Measurements from ENCODE around the gene P4HB. TPM values are rescaled to one million over a fixed set of nuclear protein-coding genes. Genes with fewer than 3 reads are reported as not detected.

P4HB gene
- total and polyA plus RNA-seq, 5 donors from 2014 or later: 186 to 231 (median 213) TPM

DNA sequence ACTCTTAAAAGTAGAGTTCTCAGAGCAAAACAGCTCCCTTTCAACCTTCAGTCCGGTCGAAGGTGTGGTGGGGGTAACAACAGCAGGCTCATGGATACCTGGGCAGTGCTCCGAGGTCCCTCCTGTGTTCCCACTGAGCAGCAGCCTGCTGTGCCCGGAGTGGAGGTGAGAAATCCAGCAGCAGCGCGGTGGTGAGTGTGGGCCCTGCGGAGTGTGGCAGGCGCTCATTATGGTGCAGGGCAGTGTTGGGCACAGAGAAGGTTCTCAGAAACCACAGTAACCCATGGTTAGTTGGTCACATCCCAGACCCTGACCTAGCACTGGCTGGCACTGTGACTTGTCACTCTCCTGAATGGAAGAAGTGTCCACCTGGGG, 5.0 kb upstream of the P4HB start:
- peaks cover 16% of the 10 kb centered on the region for H3K36me3 ChIP-seq (ENCODE audit: control insufficient read depth, insufficient read depth, low read length)
- H3K4me1 ChIP-seq (ENCODE audit: control insufficient read depth, insufficient read depth, low read length, poor library complexity, severe bottlenecking): peaks cover 38% of the 10 kb centered on the region
- ATAC-seq (ENCODE audit: low read depth in 2 of 2) (no peak), DNase-seq (no peak)
- H3K27ac ChIP-seq (ENCODE audit: insufficient read depth, low read length, poor library complexity, severe bottlenecking): no peak overlapping the region
- H3K4me3 Mint-ChIP-seq: peak overlapping the region in 3 of 4 donors; percentile 41 to 83 (median 62)
- H3K9me3 Mint-ChIP-seq: no peaks in the 10 kb centered on the region
- H3K9me3 ChIP-seq (ENCODE audit: control insufficient read depth in 2 of 2, low read length in 2 of 2): no peaks in the 10 kb centered on the region
- peak overlapping the region in 2 of 3 donors; percentile 29 to 55 for H3K27ac Mint-ChIP-seq
- H3K27me3 Mint-ChIP-seq: peaks cover 4% of the 10 kb centered on the region
- H3K27me3 ChIP-seq (ENCODE audit: control insufficient read depth, insufficient read depth, low read length): no peaks in the 10 kb centered on the region
- H3K4me1 Mint-ChIP-seq: peaks cover 6 to 51% (median 12%) of the 10 kb centered on the region in 4 donors
- H3K36me3 Mint-ChIP-seq: peaks cover 3% of the 10 kb centered on the region
- H3K4me3 ChIP-seq (ENCODE audit: low read depth, low read length): no peak overlapping the region

DNA sequence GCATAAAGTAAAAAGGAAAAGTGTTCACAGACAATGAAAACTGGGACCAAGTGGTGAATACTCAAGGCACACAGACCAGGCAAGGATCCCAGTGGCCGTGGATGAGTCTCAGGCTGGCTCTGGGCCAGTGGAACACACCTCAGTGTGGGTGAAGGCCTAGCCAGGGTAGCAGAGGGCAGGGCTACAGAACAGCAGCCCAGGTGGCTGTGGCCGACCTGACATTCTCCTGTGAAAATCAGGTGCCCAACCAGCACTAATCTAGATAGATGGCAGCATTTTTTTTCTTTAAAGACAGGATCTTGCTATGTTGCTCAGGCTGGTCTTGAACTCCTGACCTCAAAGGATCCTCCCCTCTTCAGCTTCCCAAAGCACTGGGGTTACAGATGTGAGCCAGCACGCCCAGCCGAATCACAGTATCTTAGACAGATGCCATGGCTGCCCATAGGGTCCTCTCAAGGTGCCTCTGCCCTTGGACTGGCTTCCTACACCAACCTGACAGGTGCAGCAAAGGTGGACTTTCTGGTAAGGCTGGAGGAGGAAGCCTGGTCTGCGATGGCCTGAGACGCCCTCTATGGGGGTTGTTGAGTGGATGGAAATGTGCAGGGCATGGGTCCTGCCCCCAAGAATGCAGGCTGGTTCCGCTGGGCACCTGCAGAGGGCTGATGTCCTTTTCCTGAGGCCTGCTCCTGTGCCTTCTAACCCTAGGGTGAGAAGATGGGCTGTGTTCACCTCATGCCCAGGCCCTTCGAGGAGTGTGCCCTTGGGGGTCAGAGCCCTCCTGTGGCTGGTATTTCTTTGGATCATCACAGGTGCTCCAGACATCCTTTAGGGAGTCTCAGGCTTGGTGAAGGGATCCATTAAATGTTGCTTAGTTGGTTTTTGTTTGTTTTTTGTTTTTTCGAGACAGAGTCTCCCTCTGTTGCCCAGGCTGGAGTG, 3.8 kb upstream of the P4HB start:
- ATAC-seq (ENCODE audit: low read depth in 2 of 2) (no peak), DNase-seq (no peak)
- Mint-ChIP-seq H3K36me3 (peaks cover 5% of the 10 kb centered on the region), H3K27me3 (peaks cover 4% of the 10 kb centered on the region), H3K4me1 (peaks cover 6 to 48% (median 12%) of the 10 kb centered on the region in 4 donors), H3K4me3 (peak overlapping the region; percentile 23 to 85 (median 52)), H3K27ac (peak overlapping the region in 1 of 3 donors; percentile 84), H3K9me3 (no peaks in the 10 kb centered on the region)
- no peak overlapping the region for H3K27ac ChIP-seq (ENCODE audit: insufficient read depth, low read length, poor library complexity, severe bottlenecking)
- no peak overlapping the region for H3K4me3 ChIP-seq (ENCODE audit: low read depth, low read length)
- peaks cover 36% of the 10 kb centered on the region for H3K4me1 ChIP-seq (ENCODE audit: control insufficient read depth, insufficient read depth, low read length, poor library complexity, severe bottlenecking)
- H3K9me3 ChIP-seq (ENCODE audit: control insufficient read depth in 2 of 2, low read length in 2 of 2): no peaks in the 10 kb centered on the region
- no peaks in the 10 kb centered on the region for H3K27me3 ChIP-seq (ENCODE audit: control insufficient read depth, insufficient read depth, low read length)
- peaks cover 12% of the 10 kb centered on the region for H3K36me3 ChIP-seq (ENCODE audit: control insufficient read depth, insufficient read depth, low read length)

DNA sequence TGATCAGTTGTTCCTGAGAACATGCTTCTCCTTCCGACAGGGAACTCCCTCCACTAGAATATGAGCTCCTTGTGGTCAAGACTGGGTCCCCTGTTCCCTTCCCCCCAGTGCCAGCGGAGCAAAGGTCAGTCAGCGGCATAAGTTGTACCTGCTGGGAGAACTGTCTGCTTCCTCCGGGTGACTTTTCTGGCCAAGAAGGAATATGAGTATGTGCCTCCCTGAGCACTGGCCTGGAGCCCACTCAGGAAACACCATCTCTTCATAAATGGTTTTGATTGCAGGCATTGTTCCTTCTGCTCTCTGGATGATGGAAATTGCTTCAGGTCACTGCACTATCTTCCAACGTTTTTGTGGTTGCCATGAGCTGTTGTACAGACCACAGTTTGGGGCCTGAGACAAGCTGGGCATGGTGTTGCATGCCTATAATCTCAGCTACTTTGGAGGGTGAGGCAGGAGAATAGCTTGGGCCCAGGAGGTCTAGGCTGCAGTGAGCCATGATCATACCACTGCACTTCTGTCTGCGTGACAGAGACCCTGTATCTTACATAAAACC, 2.9 kb upstream of the P4HB start:
- no peak overlapping the region for H3K4me3 ChIP-seq (ENCODE audit: low read depth, low read length)
- Mint-ChIP-seq H3K9me3 (no peaks in the 10 kb centered on the region), H3K27ac (peak overlapping the region in 2 of 3 donors; percentile 84 to 95), H3K4me3 (peak overlapping the region; percentile 22 to 85 (median 80)), H3K36me3 (peaks cover 5% of the 10 kb centered on the region), H3K4me1 (peaks cover 6 to 51% (median 12%) of the 10 kb centered on the region in 4 donors), H3K27me3 (peaks cover 4% of the 10 kb centered on the region)
- peaks cover 42% of the 10 kb centered on the region for H3K4me1 ChIP-seq (ENCODE audit: control insufficient read depth, insufficient read depth, low read length, poor library complexity, severe bottlenecking)
- no peak for DNase-seq
- no peaks in the 10 kb centered on the region for H3K9me3 ChIP-seq (ENCODE audit: control insufficient read depth in 2 of 2, low read length in 2 of 2)
- H3K27me3 ChIP-seq (ENCODE audit: control insufficient read depth, insufficient read depth, low read length): no peaks in the 10 kb centered on the region
- peaks cover 5% of the 10 kb centered on the region for H3K36me3 ChIP-seq (ENCODE audit: control insufficient read depth, insufficient read depth, low read length)
- H3K27ac ChIP-seq (ENCODE audit: insufficient read depth, low read length, poor library complexity, severe bottlenecking): no peak overlapping the region
- no peak for ATAC-seq (ENCODE audit: low read depth in 2 of 2)

DNA sequence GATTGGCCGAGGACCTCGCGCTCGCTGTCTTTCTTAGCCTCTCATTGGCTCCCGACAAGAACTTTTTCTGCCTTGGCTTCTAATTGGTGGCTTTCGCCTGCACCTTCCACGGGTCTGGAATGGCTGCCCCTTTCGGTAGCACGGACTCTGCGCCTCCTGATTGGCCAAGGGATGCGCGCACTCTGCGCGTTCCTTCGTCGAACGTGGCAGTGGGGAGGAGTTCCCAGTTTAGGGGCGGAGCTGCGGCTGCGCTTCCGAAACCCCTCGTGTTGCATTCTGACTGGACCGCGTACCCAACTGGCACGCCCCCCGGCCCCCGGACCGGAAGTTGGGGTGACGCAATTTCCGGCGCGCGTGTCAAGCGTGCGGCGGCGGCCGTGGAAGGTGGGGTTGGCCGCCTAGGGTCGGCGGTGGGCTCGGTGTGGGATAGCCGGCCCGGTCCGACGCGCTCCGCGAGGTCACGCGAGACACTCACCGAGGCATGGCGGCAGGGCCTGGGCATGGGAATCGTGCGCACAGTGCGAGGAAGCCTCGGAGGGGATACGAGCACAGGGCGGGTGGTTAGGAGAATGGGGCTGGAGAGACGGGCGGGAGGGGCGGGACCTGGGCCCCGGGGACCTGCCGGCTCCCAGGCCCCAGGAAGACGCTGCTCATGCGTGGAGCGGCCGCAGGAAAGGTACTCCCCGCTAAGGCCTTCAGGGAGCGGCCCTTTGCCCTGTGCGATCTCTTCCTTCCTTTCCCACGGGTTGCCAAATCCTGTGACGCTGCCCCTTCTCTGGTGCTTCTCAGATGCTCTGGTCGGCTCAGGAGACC, 627 bp upstream of the P4HB start:
- Mint-ChIP-seq H3K4me1 (peaks cover 6 to 50% (median 8%) of the 10 kb centered on the region in 4 donors), H3K27me3 (peaks cover 4% of the 10 kb centered on the region), H3K4me3 (peak overlapping the region; percentile 91 to 94 (median 94)), H3K9me3 (no peaks in the 10 kb centered on the region), H3K36me3 (peaks cover 5% of the 10 kb centered on the region), H3K27ac (peak overlapping the region; percentile 93 to 96 (median 96))
- Histone ChIP-seq H3K9me3 (ENCODE audit: control insufficient read depth in 2 of 2, low read length in 2 of 2) (no peaks in the 10 kb centered on the region), H3K4me3 (ENCODE audit: low read depth, low read length) (peak overlapping the region; percentile 57), H3K36me3 (ENCODE audit: control insufficient read depth, insufficient read depth, low read length) (peaks cover 10% of the 10 kb centered on the region), H3K27me3 (ENCODE audit: control insufficient read depth, insufficient read depth, low read length) (no peaks in the 10 kb centered on the region), H3K4me1 (ENCODE audit: control insufficient read depth, insufficient read depth, low read length, poor library complexity, severe bottlenecking) (peaks cover 33% of the 10 kb centered on the region), H3K27ac (ENCODE audit: insufficient read depth, low read length, poor library complexity, severe bottlenecking) (peak overlapping the region; percentile 98)
- peak; percentile 87 to 89 for ATAC-seq (ENCODE audit: low read depth in 2 of 2)
- DNase-seq: peak; percentile 99 to 100 (median 100)

DNA sequence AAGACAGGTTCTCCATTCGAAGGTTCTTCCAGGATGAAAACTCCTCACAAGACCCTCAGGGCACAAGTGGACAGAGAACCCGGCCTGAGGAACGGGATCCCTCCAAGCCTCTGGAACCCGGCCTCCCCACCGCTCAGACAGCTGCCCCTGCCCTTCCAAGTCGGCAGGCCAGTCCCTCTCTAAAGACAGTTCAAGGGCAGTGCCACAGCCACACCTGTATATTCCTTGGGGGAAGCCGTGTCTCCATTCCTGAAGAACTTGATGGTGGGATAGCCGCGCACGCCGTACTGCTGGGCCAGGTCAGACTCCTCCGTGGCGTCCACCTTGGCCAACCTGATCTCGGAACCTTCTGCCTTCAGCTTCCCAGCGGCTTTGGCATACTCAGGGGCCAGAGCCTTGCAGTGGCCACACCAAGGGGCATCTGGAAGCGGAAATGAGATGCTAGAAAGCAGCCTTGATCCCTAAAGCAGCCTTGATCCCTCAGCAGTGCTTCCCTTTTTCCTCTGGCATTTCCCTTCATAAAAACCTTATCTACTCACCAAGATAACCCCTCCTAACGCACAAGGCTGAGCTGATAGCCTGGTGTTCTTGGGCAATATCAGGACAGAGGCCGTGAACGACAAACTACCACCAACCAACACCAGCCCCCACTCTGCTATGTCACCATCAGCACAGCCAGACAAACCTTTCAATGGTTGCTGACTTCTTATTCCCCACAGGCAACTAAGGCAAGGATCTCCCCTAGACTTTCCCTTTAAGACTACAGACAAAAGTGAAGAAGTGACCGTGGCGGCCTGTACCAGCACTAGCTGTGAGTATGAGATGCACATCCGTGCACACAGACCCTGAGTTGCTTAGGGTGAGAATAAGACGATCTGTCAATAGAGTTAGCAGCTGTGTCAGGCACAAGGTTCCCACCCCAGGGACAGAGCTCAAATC, 1.1 kb downstream of the P4HB start:
- Mint-ChIP-seq H3K9me3 (no peaks in the 10 kb centered on the region), H3K27me3 (peaks cover 4% of the 10 kb centered on the region), H3K4me3 (peak overlapping the region; percentile 89 to 96 (median 92)), H3K27ac (peak overlapping the region; percentile 40 to 97 (median 93)), H3K4me1 (peaks cover 6 to 46% (median 8%) of the 10 kb centered on the region in 4 donors), H3K36me3 (peaks cover 5% of the 10 kb centered on the region)
- DNase-seq (peak in 1 of 3 donors; percentile 38), ATAC-seq (ENCODE audit: low read depth in 2 of 2) (no peak)
- peaks cover 23% of the 10 kb centered on the region for H3K36me3 ChIP-seq (ENCODE audit: control insufficient read depth, insufficient read depth, low read length)
- no peaks in the 10 kb centered on the region for H3K27me3 ChIP-seq (ENCODE audit: control insufficient read depth, insufficient read depth, low read length)
- H3K9me3 ChIP-seq (ENCODE audit: control insufficient read depth in 2 of 2, low read length in 2 of 2): no peaks in the 10 kb centered on the region
- H3K27ac ChIP-seq (ENCODE audit: insufficient read depth, low read length, poor library complexity, severe bottlenecking): peak overlapping the region; percentile 79
- peaks cover 33% of the 10 kb centered on the region for H3K4me1 ChIP-seq (ENCODE audit: control insufficient read depth, insufficient read depth, low read length, poor library complexity, severe bottlenecking)
- peak overlapping the region; percentile 83 for H3K4me3 ChIP-seq (ENCODE audit: low read depth, low read length)

DNA sequence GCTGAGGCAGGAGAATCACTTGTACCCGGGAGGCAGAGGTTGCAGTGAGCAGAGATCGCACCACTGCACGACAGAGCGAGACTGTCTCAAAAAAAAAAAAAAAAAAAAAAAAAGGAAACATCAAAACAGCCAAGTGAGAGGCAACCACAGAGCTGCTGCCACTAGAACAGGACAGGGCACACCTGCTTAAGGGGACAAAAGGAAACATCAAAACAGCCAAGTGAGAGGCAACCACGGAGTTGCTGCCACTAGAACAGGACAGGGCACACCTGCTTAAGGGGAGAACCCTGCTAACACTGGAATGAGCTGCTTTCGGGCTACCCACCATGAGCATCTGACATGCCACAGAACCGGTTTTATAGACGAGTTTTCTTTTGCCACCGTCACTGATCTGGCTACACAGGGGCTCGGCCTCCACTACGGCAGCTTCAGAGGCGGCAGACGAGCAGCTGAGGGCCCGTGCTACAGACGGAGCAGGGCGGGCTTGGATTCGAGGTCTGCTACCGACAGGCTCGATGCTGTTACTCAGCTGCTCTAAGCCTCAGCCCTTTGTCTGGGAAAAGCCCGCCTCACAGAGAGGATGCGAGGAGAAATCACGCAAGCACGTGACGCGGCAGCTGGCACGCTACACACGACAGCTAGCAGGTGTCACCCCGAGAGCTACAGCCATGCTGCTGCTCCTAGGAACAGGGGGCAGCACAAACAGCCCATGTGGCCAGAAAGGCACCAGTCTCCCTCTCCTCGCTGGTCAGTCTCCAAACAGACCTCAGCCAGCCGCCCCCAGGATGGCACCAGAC, 2.0 kb downstream of the P4HB start:
- peaks cover 33% of the 10 kb centered on the region for H3K4me1 ChIP-seq (ENCODE audit: control insufficient read depth, insufficient read depth, low read length, poor library complexity, severe bottlenecking)
- H3K9me3 ChIP-seq (ENCODE audit: control insufficient read depth in 2 of 2, low read length in 2 of 2): no peaks in the 10 kb centered on the region
- DNase-seq (no peak), ATAC-seq (ENCODE audit: low read depth in 2 of 2) (no peak)
- H3K36me3 ChIP-seq (ENCODE audit: control insufficient read depth, insufficient read depth, low read length): peaks cover 31% of the 10 kb centered on the region
- Mint-ChIP-seq H3K36me3 (peaks cover 5% of the 10 kb centered on the region), H3K9me3 (no peaks in the 10 kb centered on the region), H3K4me1 (peaks cover 1 to 45% (median 8%) of the 10 kb centered on the region in 4 donors), H3K4me3 (peak overlapping the region; percentile 74 to 93 (median 89)), H3K27ac (no peak overlapping the region), H3K27me3 (peaks cover 4% of the 10 kb centered on the region)
- no peaks in the 10 kb centered on the region for H3K27me3 ChIP-seq (ENCODE audit: control insufficient read depth, insufficient read depth, low read length)
- H3K27ac ChIP-seq (ENCODE audit: insufficient read depth, low read length, poor library complexity, severe bottlenecking): no peak overlapping the region
- no peak overlapping the region for H3K4me3 ChIP-seq (ENCODE audit: low read depth, low read length)
